GM18519 (cell line): ENCODE measurements around the gene CFAP46.

Experiments used
- ATAC-seq: cut with Tn5 transposase; IDR thresholded peaks from one replicate; pipeline ENCODE4 v1.9.1; 2021; ENCODE audit warnings: mild to moderate bottlenecking, moderate library complexity; ENCODE audit not compliant: unreplicated experiment, low FRiP score

Gene CFAP46

GRCh38 chr10:132946806-132947546 is 4.6 kb upstream of the CFAP46 start:
- ATAC-seq = no peak

GRCh38 chr10:132946311-132946710 is 3.9 kb upstream of the CFAP46 start:
- ATAC-seq = no peak

- no peak for ATAC-seq
Observed at GRCh38 chr10:132945894-132946255, 3.5 kb upstream of the CFAP46 start.

GRCh38 chr10:132945125-132945893 is 2.9 kb upstream of the CFAP46 start:
- ATAC-seq = no peak

- ATAC-seq = no peak
Observed at GRCh38 chr10:132944510-132944909, 2.1 kb upstream of the CFAP46 start.

- ATAC-seq = no peak
Observed at GRCh38 chr10:132943791-132944404, 1.5 kb upstream of the CFAP46 start.

GRCh38 chr10:132943058-132943790 is 854 bp upstream of the CFAP46 start:
- no peak for ATAC-seq

- no peak for ATAC-seq
Observed at GRCh38 chr10:132941640-132942051, 724 bp downstream of the CFAP46 start.

GRCh38 chr10:132940791-132941465 is 1.4 kb downstream of the CFAP46 start:
- no peak for ATAC-seq

GRCh38 chr10:132939957-132940790 is 2.2 kb downstream of the CFAP46 start:
- ATAC-seq = peak; percentile 49

GRCh38 chr10:132939378-132939955 is 2.9 kb downstream of the CFAP46 start:
- no peak for ATAC-seq

GRCh38 chr10:132938472-132939339 is 3.7 kb downstream of the CFAP46 start:
- ATAC-seq = no peak

GRCh38 chr10:132937861-132938260 is 4.5 kb downstream of the CFAP46 start:
- no peak for ATAC-seq

- no peak for ATAC-seq
Observed at GRCh38 chr10:132934953-132935352, 7.4 kb downstream of the CFAP46 start.

- ATAC-seq = no peak
Observed at GRCh38 chr10:132933308-132934042, 8.9 kb downstream of the CFAP46 start.

- no peak for ATAC-seq
Observed at GRCh38 chr10:132932461-132933307, 9.7 kb downstream of the CFAP46 start.
